SK-N-SH (cell line): Measurements from ENCODE around the gene TIMELESS. TPM values are rescaled to one million over a fixed set of nuclear protein-coding genes. Genes with fewer than 3 reads are reported as not detected.

Experiments
- CTCF ChIA-PET: fragments of 300-600, 350-600 bp; formaldehyde crosslinking; extraction: SDS; loops from one replicate; lab custom pipeline; 2021; lab: Yijun Ruan, JAX
- POLR2A ChIA-PET: fragments of 350-600 bp; sonication (Branson Sonifier 250); formaldehyde crosslinking; extraction: SDS; loops from one replicate; lab custom pipeline; 2020; ENCODE audit warnings: antibody characterized with exemption, inconsistent platforms; lab: Yijun Ruan, JAX
- DNase-seq: peaks from one replicate; pipeline ENCODE4 v3.0.0; 2012
- H2AFZ ChIP-seq: fragments of 200-600 bp; sonication (generic); 2 replicates; pipeline ENCODE4 v1.8.1; 2016; ENCODE audit warnings: antibody characterized with exemption, mild to moderate bottlenecking, low read depth
- H3F3A ChIP-seq: fragments of 200-600 bp; sonication (generic); replicated peaks from 2 replicates; pipeline ENCODE3; 2016; ENCODE audit warnings: antibody characterized with exemption, mild to moderate bottlenecking; ENCODE audit not compliant: insufficient read depth
- H3K27ac ChIP-seq, 2 experiments: fragments of 200-500 bp in 1 of 2; fragments of 200-600 bp in 1 of 2; sonication (Bioruptor generic) in 1 of 2; sonication (generic), shearing (Covaris generic) in 1 of 2; 2 replicates each; pipeline versions ENCODE4 v1.5.1 to v1.6.1; 2014 to 2016; ENCODE audit warnings: low read depth in 2 of 2, inconsistent platforms in 1 of 2, low read length in 1 of 2, mild to moderate bottlenecking in 1 of 2, mixed read lengths in 1 of 2
- H3K27me3 ChIP-seq: fragments of 200-600 bp; sonication (generic), shearing (Covaris generic); 2 replicates; pipeline ENCODE4 v1.6.1; 2016; ENCODE audit warnings: mixed run types; ENCODE audit not compliant: insufficient read depth
- H3K36me3 ChIP-seq, 2 experiments: fragments of 200-500 bp in 1 of 2; fragments of 200-600 bp in 1 of 2; sonication (Bioruptor generic) in 1 of 2; sonication (generic) in 1 of 2; replicated peaks in 1 of 2; 2 replicates each; pipeline versions ENCODE3 to v1.5.1; 2014 to 2016; ENCODE audit warnings: low read length in 1 of 2, mild to moderate bottlenecking in 1 of 2; ENCODE audit not compliant: insufficient read depth in 2 of 2, control insufficient read depth in 1 of 2
- H3K4me1 ChIP-seq, 2 experiments: fragments of 200-500 bp in 1 of 2; fragments of 200-600 bp in 1 of 2; sonication (Bioruptor generic) in 1 of 2; sonication (generic), shearing (Covaris generic) in 1 of 2; 2 replicates each; pipeline versions ENCODE4 v1.5.1 to v1.6.1; 2014 to 2016; ENCODE audit warnings: low read depth in 1 of 2, low read length in 1 of 2, mixed run types in 1 of 2; ENCODE audit not compliant: insufficient read depth in 2 of 2, control insufficient read depth in 1 of 2
- H3K4me2 ChIP-seq: fragments of 200-600 bp; sonication (generic), shearing (Covaris generic); 2 replicates; pipeline ENCODE4 v1.6.1; 2017; ENCODE audit warnings: mixed run types
- H3K4me3 ChIP-seq, 2 experiments: fragments of 200-500 bp in 1 of 2; fragments of 200-600 bp in 1 of 2; sonication (Bioruptor generic) in 1 of 2; sonication (generic), shearing (Covaris generic) in 1 of 2; 2 replicates each; pipeline versions ENCODE4 v1.5.1 to v1.8.1; 2014 to 2016; ENCODE audit warnings: low read depth in 2 of 2, inconsistent platforms in 1 of 2, low read length in 1 of 2, mild to moderate bottlenecking in 1 of 2, mixed read lengths in 1 of 2, moderate library complexity in 1 of 2
- H3K79me2 ChIP-seq: fragments of 200-600 bp; sonication (generic); 2 replicates; pipeline ENCODE4 v1.8.1; 2017; ENCODE audit warnings: mild to moderate bottlenecking; ENCODE audit not compliant: insufficient read depth
- H3K9ac ChIP-seq: fragments of 200-600 bp; sonication (generic); 2 replicates; pipeline ENCODE4 v1.6.1; 2017; ENCODE audit warnings: mixed run types
- H3K9me2 ChIP-seq: fragments of 200-600 bp; sonication (generic); 2 replicates; pipeline ENCODE4 v1.6.1; 2017; ENCODE audit warnings: mixed run types
- H3K9me3 ChIP-seq: fragments of 200-600 bp; sonication (generic); 2 replicates; pipeline ENCODE4 v1.6.1; 2017; ENCODE audit warnings: mixed run types, mild to moderate bottlenecking, moderate library complexity
- H4K20me1 ChIP-seq: fragments of 200-600 bp; sonication (generic); 2 replicates; pipeline ENCODE4 v1.6.1; 2017; ENCODE audit warnings: mild to moderate bottlenecking, mixed run types; ENCODE audit not compliant: insufficient read depth
- EP300 ChIP-seq, 2 experiments: IDR thresholded peaks; 2 replicates each; pipeline versions ENCODE4 v1.4.0 to v1.6.1; 2012; ENCODE audit warnings: borderline replicate concordance in 1 of 2, low read depth in 1 of 2, low read length in 1 of 2
- FOSL2 ChIP-seq: IDR thresholded peaks from 2 replicates; pipeline ENCODE4 v1.4.0; 2012; ENCODE audit warnings: low read depth, mild to moderate bottlenecking, moderate library complexity, borderline replicate concordance
- FOXJ3 ChIP-seq: sonication (generic); formaldehyde crosslinking; IDR thresholded peaks from 2 replicates; pipeline ENCODE4 v1.5.1; 2020; ENCODE audit warnings: mild to moderate bottlenecking, missing genetic modification reagents
- FOXM1 ChIP-seq: IDR thresholded peaks from 2 replicates; pipeline ENCODE4 v1.4.0; 2012; ENCODE audit warnings: low read depth, mild to moderate bottlenecking
- GATA2 ChIP-seq: sonication (generic); formaldehyde crosslinking; IDR thresholded peaks from 2 replicates; pipeline ENCODE4 v1.5.0; 2020; ENCODE audit warnings: mild to moderate bottlenecking, missing genetic modification reagents
- IRF3 ChIP-seq: fragments of 150-350 bp; IDR thresholded peaks from 2 replicates; pipeline ENCODE4 v1.6.1; 2016; ENCODE audit warnings: mild to moderate bottlenecking, low read depth, low read length
- MAX ChIP-seq: IDR thresholded peaks from 2 replicates; pipeline ENCODE4 v1.4.0; 2012; ENCODE audit warnings: low read depth
- MXI1 ChIP-seq: IDR thresholded peaks from 2 replicates; pipeline ENCODE4 v1.6.1; 2012; ENCODE audit warnings: mild to moderate bottlenecking, low read depth, low read length, improper control_type of control experiment
- NFIC ChIP-seq: IDR thresholded peaks from 2 replicates; pipeline ENCODE4 v1.4.0; 2012; ENCODE audit warnings: borderline replicate concordance
- POLR2AphosphoS5 ChIP-seq: IDR thresholded peaks from 2 replicates; pipeline ENCODE4 v1.6.1; 2012; ENCODE audit warnings: low read depth, low read length
- RAD21 ChIP-seq: IDR thresholded peaks from 2 replicates; pipeline ENCODE4 v1.6.1; 2012; ENCODE audit warnings: mild to moderate bottlenecking, low read length
- RCOR1 ChIP-seq: fragments of 150-350 bp; IDR thresholded peaks from 2 replicates; pipeline ENCODE4 v1.6.1; 2017; ENCODE audit warnings: antibody characterized with exemption, low read length
- SIN3A ChIP-seq: IDR thresholded peaks from 2 replicates; pipeline ENCODE4 v1.6.1; 2012; ENCODE audit warnings: low read depth, mild to moderate bottlenecking, low read length, moderate library complexity, borderline replicate concordance
- TAF1 ChIP-seq: IDR thresholded peaks from 2 replicates; pipeline ENCODE4 v1.6.1; 2012; ENCODE audit warnings: low read depth, mild to moderate bottlenecking, low read length, moderate library complexity, borderline replicate concordance
- TEAD4 ChIP-seq: IDR thresholded peaks from 2 replicates; pipeline ENCODE4 v1.4.0; 2012; ENCODE audit warnings: mild to moderate bottlenecking, borderline replicate concordance; ENCODE audit not compliant: insufficient read depth
- WGBS: methylation state at CpG from one replicate; pipeline ENCODE4 v1.1.6; 2017; ENCODE audit warnings: low lambda C conversion rate; 5-methylcytosine and 5-hydroxymethylcytosine counted together
- polyA plus RNA-seq, 3 experiments: library from polyadenylated mRNA; depleted of rRNA; stranded (reverse); fragments of >200 nt; gene quantifications; 2 replicates each; pipeline ENCODE4 v1.2.3, GENCODE V29; 2012
- TF ChIP-seq, protein P1 (sequence below): fragments of 150-350 bp; IDR thresholded peaks from 2 replicates; pipeline ENCODE4 v1.6.1; 2017; ENCODE audit warnings: antibody characterized with exemption, low read length, low read depth, borderline replicate concordance
- TF ChIP-seq, protein P2 (sequence below): IDR thresholded peaks from 2 replicates; pipeline ENCODE4 v1.6.1; 2012; ENCODE audit warnings: mild to moderate bottlenecking, low read depth, low read length, moderate library complexity

TIMELESS gene
- polyA plus RNA-seq, 1 of the 3 experiments (the other 2 are of a cell fraction), result 5.4 TPM

GRCh38 chr12:56374726-56375597 lies 74.3 kb downstream of the TIMELESS start:
- no peaks in the 10 kb centered on the region for H3K4me1 ChIP-seq
- no peak overlapping the region for H3K4me2 ChIP-seq
- no peak overlapping the region for H3K4me3 ChIP-seq
- no peaks in the 10 kb centered on the region for H3K36me3 ChIP-seq
- ChIA-PET CTCF (interaction anchor here (1.0 kb wide), 1 partner anchor 10 kb away, joined by 3 read pairs; no protein-coding TSS in a partner anchor), POLR2A (interaction anchor here (0.6 kb wide), 1 partner anchor 70 kb away, joined by 3 read pairs; no protein-coding TSS in a partner anchor)
- H3K9ac ChIP-seq, result no peak overlapping the region
- no peaks in the 10 kb centered on the region for H3K79me2 ChIP-seq
- no peaks in the 10 kb centered on the region for H3F3A ChIP-seq
- 61% methylated on average over 7 of the region's 7 CpGs for WGBS
- no peaks in the 10 kb centered on the region for H3K27me3 ChIP-seq
- no peak overlapping the region for H2AFZ ChIP-seq
- H3K9me3 ChIP-seq, result peaks cover 8% of the 10 kb centered on the region; the same call in 1 of the 2 replicates
- no peak for DNase-seq
- no peaks in the 10 kb centered on the region for H4K20me1 ChIP-seq
- H3K9me2 ChIP-seq, result no peaks in the 10 kb centered on the region
- TF ChIP-seq POLR2AphosphoS5 (no peak), RCOR1 (no peak), RAD21 (no peak), MXI1 (no peak), MAX (no peak), IRF3 (no peak), EP300 (IDR thresholded peaks at IDR 0.05; ENCODE audit: borderline replicate concordance in 1 of 2, low read depth in 1 of 2, low read length in 1 of 2) (no peak), NFIC (no peak)
- TF ChIP-seq, protein P1, sequence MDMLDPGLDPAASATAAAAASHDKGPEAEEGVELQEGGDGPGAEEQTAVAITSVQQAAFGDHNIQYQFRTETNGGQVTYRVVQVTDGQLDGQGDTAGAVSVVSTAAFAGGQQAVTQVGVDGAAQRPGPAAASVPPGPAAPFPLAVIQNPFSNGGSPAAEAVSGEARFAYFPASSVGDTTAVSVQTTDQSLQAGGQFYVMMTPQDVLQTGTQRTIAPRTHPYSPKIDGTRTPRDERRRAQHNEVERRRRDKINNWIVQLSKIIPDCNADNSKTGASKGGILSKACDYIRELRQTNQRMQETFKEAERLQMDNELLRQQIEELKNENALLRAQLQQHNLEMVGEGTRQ, result no peak
- H3K27ac ChIP-seq, result no peak overlapping the region

- TF ChIP-seq FOXJ3 (CRISPR knock-in tag) (no peak), TEAD4 (no peak), SIN3A (no peak), FOSL2 (no peak), IRF3 (no peak), TAF1 (no peak), GATA2 (CRISPR knock-in tag) (no peak), FOXM1 (no peak)
- TF ChIP-seq, protein P1, result no peak
- TF ChIP-seq, protein P2, sequence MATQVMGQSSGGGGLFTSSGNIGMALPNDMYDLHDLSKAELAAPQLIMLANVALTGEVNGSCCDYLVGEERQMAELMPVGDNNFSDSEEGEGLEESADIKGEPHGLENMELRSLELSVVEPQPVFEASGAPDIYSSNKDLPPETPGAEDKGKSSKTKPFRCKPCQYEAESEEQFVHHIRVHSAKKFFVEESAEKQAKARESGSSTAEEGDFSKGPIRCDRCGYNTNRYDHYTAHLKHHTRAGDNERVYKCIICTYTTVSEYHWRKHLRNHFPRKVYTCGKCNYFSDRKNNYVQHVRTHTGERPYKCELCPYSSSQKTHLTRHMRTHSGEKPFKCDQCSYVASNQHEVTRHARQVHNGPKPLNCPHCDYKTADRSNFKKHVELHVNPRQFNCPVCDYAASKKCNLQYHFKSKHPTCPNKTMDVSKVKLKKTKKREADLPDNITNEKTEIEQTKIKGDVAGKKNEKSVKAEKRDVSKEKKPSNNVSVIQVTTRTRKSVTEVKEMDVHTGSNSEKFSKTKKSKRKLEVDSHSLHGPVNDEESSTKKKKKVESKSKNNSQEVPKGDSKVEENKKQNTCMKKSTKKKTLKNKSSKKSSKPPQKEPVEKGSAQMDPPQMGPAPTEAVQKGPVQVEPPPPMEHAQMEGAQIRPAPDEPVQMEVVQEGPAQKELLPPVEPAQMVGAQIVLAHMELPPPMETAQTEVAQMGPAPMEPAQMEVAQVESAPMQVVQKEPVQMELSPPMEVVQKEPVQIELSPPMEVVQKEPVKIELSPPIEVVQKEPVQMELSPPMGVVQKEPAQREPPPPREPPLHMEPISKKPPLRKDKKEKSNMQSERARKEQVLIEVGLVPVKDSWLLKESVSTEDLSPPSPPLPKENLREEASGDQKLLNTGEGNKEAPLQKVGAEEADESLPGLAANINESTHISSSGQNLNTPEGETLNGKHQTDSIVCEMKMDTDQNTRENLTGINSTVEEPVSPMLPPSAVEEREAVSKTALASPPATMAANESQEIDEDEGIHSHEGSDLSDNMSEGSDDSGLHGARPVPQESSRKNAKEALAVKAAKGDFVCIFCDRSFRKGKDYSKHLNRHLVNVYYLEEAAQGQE, result no peak
- H3F3A ChIP-seq, result no peaks in the 10 kb centered on the region
- CTCF ChIA-PET, result interaction anchor here (1.4 kb wide), 1 partner anchor 9 kb away, joined by 3 read pairs; no protein-coding TSS in a partner anchor
- no peaks in the 10 kb centered on the region for H3K4me1 ChIP-seq
- POLR2A ChIA-PET, result no interaction called here
- no peaks in the 10 kb centered on the region for H3K79me2 ChIP-seq
- no peak overlapping the region; the same call in 1 of the 2 replicates for H2AFZ ChIP-seq
- H3K27ac ChIP-seq, result no peak overlapping the region
- H3K27me3 ChIP-seq, result no peaks in the 10 kb centered on the region
- H3K4me3 ChIP-seq, result no peak overlapping the region
- no peak overlapping the region for H3K9ac ChIP-seq
- no peaks in the 10 kb centered on the region for H3K36me3 ChIP-seq
- DNase-seq, result no peak
- H4K20me1 ChIP-seq, result no peaks in the 10 kb centered on the region
- no peaks in the 10 kb centered on the region for H3K9me2 ChIP-seq
- peaks cover 8% of the 10 kb centered on the region; the same call in 1 of the 2 replicates for H3K9me3 ChIP-seq
- WGBS, result 80% methylated on average over 1 of the region's 1 CpG
- no peak overlapping the region for H3K4me2 ChIP-seq
Measured at GRCh38 chr12:56373515-56373914, 75.7 kb downstream of the TIMELESS start.
